Fibroblast of skin of right biceps (primary cell): Measurements from ENCODE around the gene PARD3.

Experiments
- DNase-seq: peaks from one replicate; pipeline ENCODE4 v3.0.0-alpha.2; 2013

PARD3 gene

GRCh38 chr10:34565934-34566333, 249.2 kb downstream of the PARD3 start:
- DNase-seq = peak; percentile 52

DNA sequence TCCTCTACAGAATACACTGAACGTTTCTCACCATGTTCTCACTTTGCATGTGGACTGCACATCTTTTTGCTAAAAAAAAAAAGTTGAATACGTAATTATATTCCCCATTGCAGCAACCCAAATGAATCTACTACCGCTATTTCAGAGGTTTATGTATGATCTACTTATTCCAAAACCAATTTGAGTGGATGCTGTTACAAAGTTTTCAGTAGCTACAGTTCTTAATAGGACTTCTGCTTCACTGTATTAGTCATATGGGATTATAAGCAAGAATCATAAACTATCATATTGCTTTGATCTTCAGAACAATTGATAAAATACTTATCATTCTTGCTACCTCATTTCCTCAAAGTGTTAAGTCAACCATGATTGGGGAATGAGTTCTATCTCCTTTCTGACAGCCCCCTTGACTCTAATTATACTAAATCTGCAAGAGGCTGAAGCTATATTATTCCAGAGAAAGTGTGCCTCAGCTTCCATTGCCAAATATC, 257.0 kb downstream of the PARD3 start:
- no peak for DNase-seq

GRCh38 chr10:34557173-34557572, 257.9 kb downstream of the PARD3 start:
- DNase-seq = no peak

DNA sequence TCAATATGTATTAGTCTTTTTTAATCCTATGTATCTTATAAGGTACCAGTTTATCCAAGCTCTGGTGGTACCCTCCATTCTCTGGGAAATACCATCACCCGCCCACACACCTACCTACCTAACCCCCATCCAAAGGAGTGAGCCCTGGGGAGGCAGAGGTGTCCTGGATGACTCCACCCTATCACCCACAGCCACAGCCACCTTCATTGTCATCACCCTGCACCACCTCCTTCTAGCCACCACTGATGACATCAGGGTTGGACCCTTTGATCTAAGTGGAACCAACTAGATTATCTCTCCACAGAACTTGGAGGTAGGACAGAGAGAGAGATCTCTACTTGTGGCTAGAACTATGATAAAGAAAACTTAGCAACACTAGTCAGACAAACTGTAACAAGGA, 259.4 kb downstream of the PARD3 start:
- no peak for DNase-seq

DNA sequence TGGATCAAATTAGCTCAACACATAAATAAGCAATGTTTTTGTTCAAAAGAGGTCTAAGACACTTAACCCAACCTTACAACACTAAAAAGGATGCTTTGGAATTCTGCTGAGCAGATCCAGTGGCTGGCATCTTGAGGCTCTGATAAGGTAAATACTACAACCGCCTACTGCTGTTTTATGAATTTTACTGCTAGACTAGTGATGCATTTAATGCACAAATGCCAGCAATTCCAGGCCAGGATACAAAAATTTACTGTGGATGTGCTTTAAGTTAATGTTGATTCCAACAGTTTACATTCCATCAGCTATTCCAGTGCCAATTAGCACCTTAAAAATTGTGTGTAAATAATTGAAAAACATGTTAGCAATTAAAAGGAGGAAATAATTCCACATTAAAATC, 261.3 kb downstream of the PARD3 start:
- no peak for DNase-seq

GRCh38 chr10:34551295-34551694, 263.8 kb downstream of the PARD3 start:
- no peak for DNase-seq

GRCh38 chr10:34549953-34550352, 265.1 kb downstream of the PARD3 start:
- DNase-seq = no peak

DNA sequence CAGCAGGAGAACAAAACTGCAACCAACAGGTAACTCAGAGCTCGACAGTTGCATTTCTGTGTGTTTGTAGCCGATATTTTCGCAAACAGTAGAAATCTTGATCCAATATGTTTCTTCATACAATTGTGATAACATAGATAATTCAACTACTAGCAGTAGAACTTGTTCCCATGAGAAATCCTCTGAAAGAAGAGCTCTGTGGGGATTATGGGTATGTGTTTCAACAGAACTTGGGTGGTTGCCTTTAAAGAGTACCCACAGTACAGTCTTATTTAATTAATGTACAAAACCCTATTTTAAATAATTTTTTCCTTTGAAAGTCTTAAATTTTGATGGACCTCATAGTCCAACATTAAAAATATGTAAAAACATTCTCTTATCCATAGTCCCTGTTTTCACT, 266.1 kb downstream of the PARD3 start:
- DNase-seq = no peak

- DNase-seq = no peak
These were observed 266.6 kb downstream of the PARD3 start for GRCh38 chr10:34548466-34548865.

GRCh38 chr10:34547695-34548094, 267.4 kb downstream of the PARD3 start:
- DNase-seq = no peak

- DNase-seq = peak; percentile 66
These were observed 267.8 kb downstream of the PARD3 start for GRCh38 chr10:34547291-34547690.

DNA sequence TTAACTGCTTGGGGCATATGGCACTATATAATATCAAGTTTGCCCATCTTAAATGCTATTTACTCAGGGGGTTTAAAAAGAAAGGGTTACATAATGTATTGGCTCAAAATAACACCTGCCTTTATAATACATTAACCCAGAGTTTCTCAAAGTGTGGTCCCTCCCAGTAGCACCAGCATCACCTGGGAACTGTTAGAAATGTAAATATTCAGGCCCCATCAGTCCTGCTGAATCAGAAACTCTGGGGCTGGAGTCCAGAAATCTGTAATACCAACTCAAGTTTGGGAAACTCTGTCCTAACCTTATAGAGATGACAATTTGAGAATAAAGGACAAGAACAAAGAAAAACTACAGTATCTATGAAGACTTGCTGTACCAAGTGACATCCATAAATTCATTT, 270.7 kb downstream of the PARD3 start:
- DNase-seq = no peak

- no peak for DNase-seq
These were observed 271.4 kb downstream of the PARD3 start for GRCh38 chr10:34543716-34544115.

DNA sequence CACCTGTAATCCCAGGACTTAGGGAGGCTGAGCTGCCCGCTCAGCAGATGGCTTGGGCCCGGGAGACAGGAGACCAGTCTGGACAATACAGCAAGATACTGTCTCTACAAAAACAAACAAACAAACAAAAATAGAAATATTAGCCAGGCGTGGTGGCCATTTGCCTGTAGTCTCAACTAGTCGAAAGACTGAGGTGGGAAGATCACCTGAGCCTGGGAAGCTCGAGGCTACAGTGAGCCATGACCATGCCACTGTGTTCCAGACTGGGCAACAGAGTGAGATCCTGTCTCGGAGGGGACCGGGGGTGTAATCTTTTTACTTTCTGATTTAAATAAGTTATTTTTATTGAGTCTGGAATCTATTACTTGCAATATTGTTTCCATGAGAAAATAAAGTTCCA, 274.6 kb downstream of the PARD3 start:
- DNase-seq = no peak

- peak; percentile 51 for DNase-seq
These were observed 275.4 kb downstream of the PARD3 start for GRCh38 chr10:34539533-34540315.

- peak; percentile 22 for DNase-seq
These were observed 276.7 kb downstream of the PARD3 start for GRCh38 chr10:34538281-34538829.

- no peak for DNase-seq
These were observed 277.4 kb downstream of the PARD3 start for GRCh38 chr10:34537629-34538231.

GRCh38 chr10:34535872-34536271, 279.2 kb downstream of the PARD3 start:
- DNase-seq = no peak

DNA sequence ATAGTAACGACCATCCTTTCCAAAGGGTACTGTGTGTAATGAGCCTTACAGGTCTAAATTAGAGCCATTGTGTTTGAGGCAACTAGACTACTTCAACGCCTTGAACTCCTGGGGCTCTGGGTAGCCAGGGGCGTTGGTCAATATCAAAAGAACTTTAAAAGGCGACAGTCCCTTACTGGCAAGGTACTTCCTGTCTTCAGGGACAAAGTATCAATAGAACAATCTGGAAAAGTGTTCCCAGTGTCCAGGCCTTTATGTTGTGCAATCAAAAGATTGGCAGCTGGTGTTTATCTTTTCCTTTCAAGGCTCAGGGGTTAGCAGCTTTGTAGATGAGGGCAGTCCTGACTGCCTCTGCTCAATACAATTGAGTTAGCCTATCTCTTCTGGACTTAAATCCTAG, 284.3 kb downstream of the PARD3 start:
- no peak for DNase-seq

DNA sequence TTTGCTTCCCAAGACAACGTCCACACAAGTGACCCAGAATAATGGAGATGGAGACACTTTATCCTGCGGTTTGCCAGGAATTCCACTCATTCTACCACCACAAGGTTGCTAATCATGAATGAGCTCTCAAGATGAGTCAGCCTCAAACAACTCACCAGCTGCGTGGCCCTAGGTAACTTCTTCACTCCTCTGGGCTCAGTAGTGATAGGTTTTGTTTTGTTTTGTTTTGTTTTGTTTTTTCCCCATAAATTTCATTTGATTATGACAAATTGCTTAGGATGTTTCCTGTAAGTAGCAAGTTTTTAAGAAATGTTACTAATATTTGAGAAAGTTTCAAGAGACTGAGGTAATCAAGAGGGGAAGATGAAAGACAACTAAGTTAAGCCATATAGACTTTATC, 286.8 kb downstream of the PARD3 start:
- DNase-seq = peak; percentile 94

DNA sequence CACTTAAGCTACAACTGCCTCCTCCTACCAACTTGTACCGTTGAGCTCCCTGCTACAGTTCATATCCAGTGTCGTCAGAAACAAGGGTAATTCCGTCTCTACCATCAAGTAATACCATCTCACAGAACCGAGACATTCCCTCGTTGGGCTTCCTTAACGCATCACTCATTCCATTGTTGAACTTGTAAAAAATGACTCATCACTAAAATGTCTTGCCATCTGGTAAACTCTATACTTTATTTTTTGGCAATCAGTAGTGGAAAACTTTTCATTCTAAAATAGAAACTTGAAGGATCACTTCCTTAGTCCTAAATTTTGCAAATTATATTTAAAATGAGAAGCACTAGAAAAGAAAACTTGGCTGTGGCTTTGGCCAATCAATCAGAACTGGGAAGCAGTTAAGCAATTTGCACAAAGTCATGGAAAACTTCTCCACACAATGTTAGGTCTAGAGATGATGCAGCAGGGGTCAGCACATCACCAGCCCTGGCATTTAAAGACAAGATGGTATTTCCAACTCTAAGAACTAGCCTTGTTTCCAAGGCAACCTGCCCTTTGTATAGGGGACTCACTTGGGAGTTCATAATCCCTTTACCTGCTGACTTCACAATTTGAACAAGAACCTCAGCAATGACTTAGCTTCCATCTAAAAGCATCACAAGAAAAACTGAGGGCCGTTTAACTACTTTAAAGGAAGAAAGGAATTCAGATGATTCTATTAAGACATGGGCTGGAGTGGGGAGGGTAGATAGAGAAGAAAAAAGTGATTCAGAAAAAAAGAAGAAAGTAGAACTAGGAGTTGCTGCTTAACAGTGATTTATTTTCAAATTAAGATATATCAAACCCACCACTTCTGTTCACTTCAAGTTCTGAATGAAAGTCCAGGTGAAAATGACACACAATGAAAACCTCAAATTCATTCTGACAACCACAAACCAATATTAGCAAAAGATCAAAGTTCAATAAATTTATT, 288.1 kb downstream of the PARD3 start:
- peak; percentile 96 for DNase-seq

GRCh38 chr10:34526186-34526585, 288.9 kb downstream of the PARD3 start:
- DNase-seq = peak; percentile 66
